GM12875 (cell line): ENCODE data around the gene ACSF3.

ENCODE experiments used
- H3K4me3 ChIP-seq: one replicate; pipeline ENCODE4 v1.5.1; 2011; ENCODE audit warnings: low read depth, low read length, control low read depth
- TF ChIP-seq, protein P1 (sequence below): IDR thresholded peaks from 2 replicates; pipeline ENCODE4 v1.5.1; 2011; ENCODE audit warnings: low read depth, mild to moderate bottlenecking, control low read depth, inconsistent platforms, low read length, moderate library complexity, borderline replicate concordance; ENCODE audit not compliant: insufficient read depth

Gene ACSF3

DNA sequence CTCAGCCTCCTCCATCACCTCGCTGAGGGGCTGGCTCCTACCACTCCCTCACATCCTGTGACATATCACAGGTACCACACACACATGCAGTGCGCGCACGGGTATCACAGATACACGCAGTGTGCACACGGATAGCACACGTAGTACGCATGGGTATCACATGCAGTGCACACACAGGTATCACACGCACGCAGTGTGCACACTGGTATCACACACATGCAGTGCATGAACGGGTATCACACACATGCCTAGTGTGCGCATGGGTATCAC is 30.1 kb downstream of the ACSF3 start:
- TF ChIP-seq, protein P1, sequence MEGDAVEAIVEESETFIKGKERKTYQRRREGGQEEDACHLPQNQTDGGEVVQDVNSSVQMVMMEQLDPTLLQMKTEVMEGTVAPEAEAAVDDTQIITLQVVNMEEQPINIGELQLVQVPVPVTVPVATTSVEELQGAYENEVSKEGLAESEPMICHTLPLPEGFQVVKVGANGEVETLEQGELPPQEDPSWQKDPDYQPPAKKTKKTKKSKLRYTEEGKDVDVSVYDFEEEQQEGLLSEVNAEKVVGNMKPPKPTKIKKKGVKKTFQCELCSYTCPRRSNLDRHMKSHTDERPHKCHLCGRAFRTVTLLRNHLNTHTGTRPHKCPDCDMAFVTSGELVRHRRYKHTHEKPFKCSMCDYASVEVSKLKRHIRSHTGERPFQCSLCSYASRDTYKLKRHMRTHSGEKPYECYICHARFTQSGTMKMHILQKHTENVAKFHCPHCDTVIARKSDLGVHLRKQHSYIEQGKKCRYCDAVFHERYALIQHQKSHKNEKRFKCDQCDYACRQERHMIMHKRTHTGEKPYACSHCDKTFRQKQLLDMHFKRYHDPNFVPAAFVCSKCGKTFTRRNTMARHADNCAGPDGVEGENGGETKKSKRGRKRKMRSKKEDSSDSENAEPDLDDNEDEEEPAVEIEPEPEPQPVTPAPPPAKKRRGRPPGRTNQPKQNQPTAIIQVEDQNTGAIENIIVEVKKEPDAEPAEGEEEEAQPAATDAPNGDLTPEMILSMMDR, result no peak
- no peak overlapping the region for H3K4me3 ChIP-seq

- TF ChIP-seq, protein P1, result no peak
Observed at GRCh38 chr16:89129378-89129777, 35.7 kb downstream of the ACSF3 start.

GRCh38 chr16:89130448-89130847 is 36.8 kb downstream of the ACSF3 start:
- H3K4me3 ChIP-seq, result no peak overlapping the region
- TF ChIP-seq, protein P1, result no peak

More at GRCh38 chr16:89129378-89129777, 35.7 kb downstream of the ACSF3 start:
- no peak overlapping the region for H3K4me3 ChIP-seq

DNA sequence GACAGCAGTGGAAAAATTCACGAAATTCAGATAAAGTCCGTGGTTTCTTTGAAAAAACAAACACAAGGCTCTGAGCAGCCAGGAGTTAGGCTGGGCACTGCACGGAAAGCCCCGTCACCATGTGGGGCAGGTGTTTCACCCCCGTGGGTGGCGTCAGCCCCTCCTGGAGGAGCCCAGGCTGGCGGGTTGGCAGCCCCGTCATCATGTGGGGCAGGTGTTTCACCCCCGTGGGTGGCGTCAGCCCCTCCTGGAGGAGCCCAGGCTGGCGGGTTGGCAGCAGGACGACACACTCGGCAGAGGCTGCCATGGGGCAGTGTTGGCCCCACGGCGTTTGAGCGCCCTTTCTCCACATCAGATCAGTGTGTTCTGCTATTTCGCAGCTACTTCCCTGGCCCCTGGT is 38.1 kb downstream of the ACSF3 start:
- no peak overlapping the region for H3K4me3 ChIP-seq
- TF ChIP-seq, protein P1, result no peak

GRCh38 chr16:89132194-89133005 is 38.7 kb downstream of the ACSF3 start:
- TF ChIP-seq, protein P1, result no peak
- no peak overlapping the region for H3K4me3 ChIP-seq

DNA sequence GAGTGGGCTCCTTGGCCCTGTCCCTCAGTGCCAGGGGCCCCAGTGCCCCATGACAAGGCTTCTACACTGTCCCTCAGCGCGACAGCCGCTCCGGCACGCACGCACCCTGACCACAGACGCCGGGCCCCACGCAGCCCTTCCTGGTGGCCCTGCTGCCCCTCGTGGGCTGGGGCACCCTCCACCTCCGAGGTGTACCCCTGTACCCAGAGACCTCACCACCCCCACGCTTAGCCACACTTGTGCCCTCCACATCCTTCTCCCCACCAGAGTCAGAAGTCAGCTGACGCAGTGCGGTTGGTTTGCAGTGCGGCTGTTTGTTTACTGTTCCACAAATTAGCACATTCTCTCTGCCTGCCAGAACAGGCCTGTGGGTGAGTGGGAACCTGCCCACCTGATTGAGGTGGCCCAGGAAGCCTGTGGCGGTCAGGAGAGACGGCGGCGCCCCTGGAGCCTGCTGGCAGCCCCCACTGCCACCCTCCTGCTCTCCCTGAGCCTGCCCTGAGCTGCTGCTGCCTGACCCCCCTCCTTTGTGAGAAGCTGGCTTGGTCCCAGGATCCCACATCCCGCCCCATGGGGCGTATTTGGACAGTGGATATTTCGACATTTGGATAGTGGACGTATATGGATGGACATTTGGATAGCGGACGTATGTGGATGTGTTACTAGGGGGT is 39.9 kb downstream of the ACSF3 start:
- TF ChIP-seq, protein P1, result no peak

GRCh38 chr16:89134269-89134668 is 40.6 kb downstream of the ACSF3 start:
- TF ChIP-seq, protein P1, result no peak
- no peak overlapping the region for H3K4me3 ChIP-seq

More for the DNA sequence above, 39.9 kb downstream of the ACSF3 start:
- no peak overlapping the region for H3K4me3 ChIP-seq
